Measurements from ENCODE around the gene MS4A6E.
"Not testable (repeated sequence)": the region's sequence is repeated elsewhere in the genome, so short reads cannot be mapped to it uniquely, and the experiment has no call there.

Gene MS4A6E

GRCh38 chr11:60336767-60337391 is 9.8 kb downstream of the MS4A6E start:
- DNase-seq: no peak

- DNase-seq: no peak
Observed at GRCh38 chr11:60338053-60338452, 11.0 kb downstream of the MS4A6E start.

- DNase-seq: no peak
Observed at GRCh38 chr11:60339356-60339755, 12.3 kb downstream of the MS4A6E start.

- no peak for DNase-seq
Observed at GRCh38 chr11:60343094-60343704, 16.1 kb downstream of the MS4A6E start.

- no peak for DNase-seq
Observed at GRCh38 chr11:60344146-60344545, 17.1 kb downstream of the MS4A6E start.

GRCh38 chr11:60345489-60345888 is 18.4 kb downstream of the MS4A6E start:
- no peak for DNase-seq

GRCh38 chr11:60347084-60347797 is 20.2 kb downstream of the MS4A6E start:
- no peak for DNase-seq

GRCh38 chr11:60348116-60348515 is 21.1 kb downstream of the MS4A6E start:
- no peak for DNase-seq

- DNase-seq: no peak
Observed at GRCh38 chr11:60349990-60350389, 22.9 kb downstream of the MS4A6E start.

GRCh38 chr11:60357771-60358170 is 30.7 kb downstream of the MS4A6E start:
- DNase-seq: no peak

GRCh38 chr11:60360621-60361020 is 33.6 kb downstream of the MS4A6E start:
- no peak for DNase-seq

- no peak for DNase-seq
Observed at GRCh38 chr11:60362241-60362640, 35.2 kb downstream of the MS4A6E start.

- no peak for DNase-seq
Observed at GRCh38 chr11:60363542-60364470, 36.8 kb downstream of the MS4A6E start.

GRCh38 chr11:60366262-60366904 is 39.3 kb downstream of the MS4A6E start:
- not testable (repeated sequence) for DNase-seq

- DNase-seq: no peak
Observed at GRCh38 chr11:60367009-60367408, 40.0 kb downstream of the MS4A6E start.

GRCh38 chr11:60367896-60368295 is 40.8 kb downstream of the MS4A6E start:
- DNase-seq: no peak

- DNase-seq: no peak
Observed at GRCh38 chr11:60370252-60370810, 43.3 kb downstream of the MS4A6E start.

- no peak for DNase-seq
Observed at GRCh38 chr11:60370811-60371298, 43.8 kb downstream of the MS4A6E start.

- no peak for DNase-seq
Observed at GRCh38 chr11:60371386-60371785, 44.3 kb downstream of the MS4A6E start.

- DNase-seq: no peak
Observed at GRCh38 chr11:60371854-60372253, 44.8 kb downstream of the MS4A6E start.

GRCh38 chr11:60372767-60373166 is 45.7 kb downstream of the MS4A6E start:
- no peak for DNase-seq

- DNase-seq: no peak
Observed at GRCh38 chr11:60375316-60375715, 48.3 kb downstream of the MS4A6E start.

All from NCI-H187 (cell line).